Fibroblast of gingiva (primary cell): ENCODE measurements around the gene LOXL3.

Experiments
- DNase-seq: peaks from one replicate; pipeline ENCODE4 v3.0.0-alpha.2; 2011; ENCODE audit warnings: low read depth

The LOXL3 gene, protein sequence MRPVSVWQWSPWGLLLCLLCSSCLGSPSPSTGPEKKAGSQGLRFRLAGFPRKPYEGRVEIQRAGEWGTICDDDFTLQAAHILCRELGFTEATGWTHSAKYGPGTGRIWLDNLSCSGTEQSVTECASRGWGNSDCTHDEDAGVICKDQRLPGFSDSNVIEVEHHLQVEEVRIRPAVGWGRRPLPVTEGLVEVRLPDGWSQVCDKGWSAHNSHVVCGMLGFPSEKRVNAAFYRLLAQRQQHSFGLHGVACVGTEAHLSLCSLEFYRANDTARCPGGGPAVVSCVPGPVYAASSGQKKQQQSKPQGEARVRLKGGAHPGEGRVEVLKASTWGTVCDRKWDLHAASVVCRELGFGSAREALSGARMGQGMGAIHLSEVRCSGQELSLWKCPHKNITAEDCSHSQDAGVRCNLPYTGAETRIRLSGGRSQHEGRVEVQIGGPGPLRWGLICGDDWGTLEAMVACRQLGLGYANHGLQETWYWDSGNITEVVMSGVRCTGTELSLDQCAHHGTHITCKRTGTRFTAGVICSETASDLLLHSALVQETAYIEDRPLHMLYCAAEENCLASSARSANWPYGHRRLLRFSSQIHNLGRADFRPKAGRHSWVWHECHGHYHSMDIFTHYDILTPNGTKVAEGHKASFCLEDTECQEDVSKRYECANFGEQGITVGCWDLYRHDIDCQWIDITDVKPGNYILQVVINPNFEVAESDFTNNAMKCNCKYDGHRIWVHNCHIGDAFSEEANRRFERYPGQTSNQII

DNA sequence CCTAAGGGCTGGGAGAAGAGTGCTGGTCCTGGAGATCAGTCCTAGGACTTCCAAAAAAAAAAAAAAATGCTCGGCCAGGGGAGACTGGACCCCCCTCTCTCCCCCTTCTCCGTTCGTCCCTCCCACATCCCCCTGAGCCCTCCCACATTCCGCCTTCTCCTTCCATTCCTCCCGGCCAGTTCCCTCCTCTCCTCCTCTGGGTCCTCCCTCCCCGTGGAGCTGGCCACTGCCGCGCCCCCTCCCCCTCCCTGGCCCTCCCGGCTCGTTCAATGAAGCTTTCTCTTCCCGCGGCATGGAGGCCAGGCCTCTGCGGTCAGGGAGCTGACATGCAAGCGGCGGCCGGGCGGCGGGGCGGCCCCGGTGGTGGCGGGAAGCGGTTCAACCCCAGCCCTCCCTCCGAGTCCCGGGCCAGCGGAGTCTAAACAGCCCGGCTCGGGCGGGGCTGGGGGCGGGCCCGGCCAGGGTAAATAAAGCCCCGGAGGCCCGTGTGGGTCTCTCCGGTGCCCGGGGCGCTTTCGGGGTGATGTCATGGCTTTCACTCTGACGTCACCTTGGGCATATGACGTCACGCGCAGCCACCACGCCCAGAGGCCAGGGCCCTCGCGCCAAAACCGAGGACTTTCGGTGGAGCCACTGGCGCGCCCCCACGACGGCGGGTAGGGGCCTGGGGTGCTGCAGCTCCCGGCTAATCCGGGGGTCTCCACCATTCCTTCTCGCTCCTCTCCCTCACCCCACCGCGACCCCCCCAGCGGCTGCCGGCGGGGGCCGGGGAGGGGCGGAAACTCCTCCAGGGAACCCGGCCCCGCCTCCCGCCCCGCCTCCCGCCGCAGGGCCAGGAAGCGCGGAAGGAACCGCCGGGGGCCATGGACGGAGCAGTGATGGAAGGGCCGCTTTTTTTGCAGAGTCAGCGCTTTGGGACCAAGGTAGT, at the start of gene LOXL3, which contains the start of gene DOK1:
TSS of gene LOXL3 (minus strand) at position 51 of the 928 bp plus-strand sequence. CDS start 1,308 bp downstream, outside the sequence.
TSS of gene DOK1 (plus strand) at position 829 of the 928 bp plus-strand sequence. CDS start at position 864, 35 bp downstream.
- peak; percentile 96 for DNase-seq

DNA sequence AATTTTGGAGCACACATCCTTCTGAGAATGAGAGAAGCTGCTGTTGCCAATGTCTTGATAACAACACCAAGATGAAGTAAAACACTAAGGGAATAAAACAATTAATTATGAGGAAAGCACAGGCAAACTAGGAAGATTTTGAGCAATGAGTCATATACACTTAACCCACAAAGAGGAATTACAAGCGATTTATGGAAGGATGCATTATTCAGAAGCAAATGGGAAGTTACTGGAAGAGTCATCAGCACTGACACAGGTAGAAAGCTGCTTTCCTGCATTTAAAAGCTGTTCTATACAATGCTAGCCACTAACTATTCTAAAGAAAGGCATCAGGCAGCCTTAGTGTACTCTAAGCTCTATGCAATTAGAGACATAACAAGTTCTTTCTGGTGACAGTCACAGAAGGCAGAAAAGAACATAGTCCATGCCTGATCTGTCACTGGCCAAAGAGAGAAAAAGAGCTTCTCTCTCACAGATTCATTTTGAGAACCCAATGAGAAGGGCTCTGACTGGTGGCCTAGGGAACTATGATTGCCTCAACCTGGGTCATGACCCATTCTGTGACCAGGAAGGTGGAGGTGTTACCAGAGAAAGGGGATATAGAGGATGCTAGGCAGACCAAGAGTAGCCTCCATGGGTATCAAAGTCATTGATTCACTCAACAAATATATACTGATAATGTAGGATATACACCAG, 49.0 kb upstream of the LOXL3 start:
- DNase-seq, result peak; percentile 45

DNA sequence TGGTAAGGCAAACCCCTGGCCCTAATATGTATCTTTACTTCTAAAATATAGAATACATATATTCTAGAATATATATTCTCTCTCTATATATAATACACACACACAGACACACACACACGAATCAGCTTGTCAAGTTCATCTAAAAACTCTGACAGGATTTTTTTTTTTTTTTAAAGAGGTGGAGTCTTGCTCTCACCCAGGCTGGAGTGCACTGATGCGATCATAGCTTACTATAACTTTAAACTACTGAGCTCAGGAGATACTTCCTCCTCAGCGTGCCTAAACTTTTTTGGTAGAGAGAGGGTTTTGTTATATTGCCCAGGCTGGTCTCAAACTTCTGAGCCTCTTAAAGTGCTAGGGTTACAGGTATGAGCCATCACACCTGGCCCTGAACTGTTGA, 45.9 kb upstream of the LOXL3 start:
- no peak for DNase-seq

DNA sequence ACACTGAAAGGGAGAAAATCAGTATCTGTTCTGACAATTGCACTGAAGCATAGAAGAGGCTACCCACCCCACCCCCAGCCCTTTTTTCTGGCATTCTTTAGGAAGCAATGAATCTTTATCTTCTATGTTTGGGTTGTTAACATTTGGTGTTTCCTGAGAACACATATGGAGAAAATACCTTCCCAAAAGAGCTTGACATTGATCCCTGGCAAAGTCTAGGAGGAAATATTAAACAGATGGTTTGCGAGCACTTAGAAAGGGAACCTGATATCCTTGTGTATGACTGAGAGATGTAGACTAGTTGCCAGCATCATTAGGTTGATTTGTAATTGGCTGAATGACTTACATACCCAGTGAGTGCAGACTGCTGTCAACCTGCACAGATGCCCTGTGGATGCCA, 43.7 kb upstream of the LOXL3 start:
- DNase-seq, result peak; percentile 48

DNA sequence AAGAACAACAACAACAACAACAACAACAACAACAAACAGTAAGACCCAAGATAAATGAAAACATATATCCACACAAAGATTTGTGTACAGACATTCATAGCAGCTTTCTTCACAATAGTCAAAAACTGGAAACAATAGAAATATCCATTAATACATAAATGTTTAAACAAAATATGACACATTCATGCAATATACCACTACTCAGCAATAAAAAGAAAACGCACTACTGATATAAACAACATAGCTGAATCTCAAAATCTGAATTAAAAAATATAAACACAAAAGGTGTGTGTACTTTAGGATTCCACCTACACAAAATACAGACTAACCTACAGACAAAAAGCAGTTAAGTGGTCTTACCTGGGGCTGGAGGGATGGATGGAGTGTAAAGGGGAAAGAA, 42.8 kb upstream of the LOXL3 start:
- DNase-seq, result no peak

DNA sequence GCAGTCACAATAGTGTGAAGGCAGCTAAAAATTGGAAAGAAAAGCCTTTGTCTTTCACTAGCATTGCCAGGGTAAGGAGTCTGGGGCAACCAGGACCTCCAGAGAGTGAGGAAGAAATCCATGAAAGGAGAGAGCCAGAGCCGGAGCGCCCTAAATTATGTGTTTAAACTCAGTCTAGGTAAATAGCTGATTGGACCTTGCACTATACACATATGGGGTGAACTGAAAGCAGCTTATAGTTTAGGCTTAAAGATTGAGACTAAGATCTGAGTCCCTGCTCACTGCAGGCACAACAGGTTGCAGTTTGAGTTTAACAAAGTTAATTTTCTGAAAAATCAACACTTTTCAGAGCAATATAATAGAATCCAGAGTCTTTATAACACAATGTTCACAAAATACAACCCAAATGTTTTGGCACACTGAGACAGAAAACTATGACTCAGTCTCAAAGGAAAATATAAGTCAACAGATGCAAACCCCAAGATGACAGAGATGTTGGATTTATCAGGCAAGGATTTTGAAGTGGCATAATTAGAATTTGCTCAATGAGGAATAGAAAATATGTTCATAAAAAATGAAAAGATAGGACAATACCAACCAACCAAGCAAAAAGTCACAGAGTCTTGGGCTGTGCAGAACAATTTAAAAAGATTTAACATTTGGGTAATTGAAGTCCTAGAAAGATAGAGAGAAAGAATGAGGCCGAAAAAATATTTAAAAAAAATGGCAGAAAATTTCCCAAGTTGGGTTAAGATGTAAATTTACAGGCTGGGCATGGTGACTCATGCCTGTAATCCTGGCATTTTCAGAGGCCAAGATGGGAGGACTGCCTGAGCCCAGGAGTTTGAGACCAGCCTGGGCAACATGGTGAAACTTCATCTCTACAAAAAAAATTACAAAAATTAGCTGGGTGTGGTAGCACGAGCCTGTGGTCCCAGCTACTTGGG, 40.4 kb upstream of the LOXL3 start:
- DNase-seq, result peak; percentile 8

DNA sequence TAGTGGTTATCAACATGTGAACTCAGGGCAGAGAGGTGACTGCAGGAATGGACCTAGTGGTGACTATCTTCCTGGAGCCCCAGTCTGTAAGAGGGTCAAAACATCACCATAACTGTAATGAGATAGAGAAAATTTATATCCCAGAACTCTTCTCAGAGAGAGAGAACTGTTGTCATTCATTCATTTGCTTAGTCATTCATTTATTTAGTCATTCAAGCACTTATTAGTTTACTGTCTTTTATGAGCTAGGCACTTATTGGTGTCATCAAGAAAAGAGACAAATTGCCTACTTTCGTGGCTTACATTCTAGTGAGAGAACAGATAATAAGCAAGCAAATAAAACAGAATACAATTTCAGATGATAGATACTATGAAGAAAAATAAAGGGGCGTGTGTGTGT, 34.9 kb upstream of the LOXL3 start:
- DNase-seq, result no peak

DNA sequence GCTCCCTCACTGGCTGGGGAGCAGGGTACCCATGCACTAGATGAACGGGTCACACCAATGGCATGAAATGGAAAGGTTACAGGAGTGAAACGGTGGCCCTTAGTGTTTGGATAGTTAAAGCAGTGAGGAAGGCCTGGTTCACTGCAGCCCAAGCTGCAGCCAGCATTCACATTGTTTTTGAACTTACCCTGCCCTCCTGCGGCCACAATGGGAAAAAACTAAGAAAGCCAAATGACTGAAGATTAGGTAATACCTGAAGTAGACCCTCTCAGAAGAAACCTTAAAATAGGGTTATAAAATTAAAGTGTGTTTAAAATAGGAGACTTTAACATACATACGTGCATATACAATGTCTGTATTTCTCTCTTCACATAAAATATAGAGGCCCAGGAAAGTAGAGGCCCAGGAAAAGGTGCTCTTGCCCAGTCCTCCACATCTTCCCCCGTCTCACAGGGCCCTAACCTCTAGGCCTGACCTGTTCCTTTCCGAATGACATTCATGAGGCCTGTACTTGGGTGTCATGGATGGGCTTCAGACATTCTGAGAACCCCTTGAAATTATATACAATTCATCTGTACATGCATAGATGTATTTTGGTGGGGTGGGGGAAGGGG, 34.0 kb upstream of the LOXL3 start:
- DNase-seq, result peak; percentile 66

DNA sequence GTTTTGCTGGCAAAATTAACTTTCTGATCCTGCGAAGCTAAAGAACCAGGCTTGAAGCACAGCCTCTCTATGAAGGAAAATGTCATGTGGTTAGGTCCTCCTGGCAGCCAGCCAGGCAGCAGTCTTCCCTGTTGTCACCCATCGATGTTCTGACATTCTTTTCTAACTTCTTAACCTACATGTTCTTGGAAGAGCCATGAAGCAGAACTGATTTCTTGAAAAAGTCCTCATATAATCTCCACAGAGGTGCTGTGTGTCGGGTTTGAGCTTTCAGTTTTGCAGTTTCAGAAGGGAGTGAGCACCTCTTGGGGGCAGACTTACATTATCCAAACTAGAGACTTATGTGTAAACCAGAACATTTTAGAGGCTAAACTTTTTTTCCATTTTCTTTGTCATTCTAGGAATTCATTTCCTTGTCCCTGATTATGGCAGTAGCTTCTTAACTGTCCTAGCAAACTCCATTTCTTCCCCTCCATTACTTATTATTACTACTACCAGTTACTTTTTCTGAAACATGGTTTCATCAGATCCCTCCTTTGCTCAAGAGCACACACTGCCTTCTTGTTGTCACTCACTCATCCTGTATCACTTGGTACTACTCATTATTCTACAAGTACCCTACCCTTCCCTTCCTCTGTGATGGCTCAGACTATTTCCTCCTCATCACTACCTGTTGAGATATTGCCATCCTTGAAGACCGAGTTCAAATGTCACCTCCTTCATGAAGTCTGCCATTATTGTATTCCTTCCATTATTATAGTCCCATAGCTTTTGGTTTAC, 31.9 kb upstream of the LOXL3 start:
- peak; percentile 20 for DNase-seq

DNA sequence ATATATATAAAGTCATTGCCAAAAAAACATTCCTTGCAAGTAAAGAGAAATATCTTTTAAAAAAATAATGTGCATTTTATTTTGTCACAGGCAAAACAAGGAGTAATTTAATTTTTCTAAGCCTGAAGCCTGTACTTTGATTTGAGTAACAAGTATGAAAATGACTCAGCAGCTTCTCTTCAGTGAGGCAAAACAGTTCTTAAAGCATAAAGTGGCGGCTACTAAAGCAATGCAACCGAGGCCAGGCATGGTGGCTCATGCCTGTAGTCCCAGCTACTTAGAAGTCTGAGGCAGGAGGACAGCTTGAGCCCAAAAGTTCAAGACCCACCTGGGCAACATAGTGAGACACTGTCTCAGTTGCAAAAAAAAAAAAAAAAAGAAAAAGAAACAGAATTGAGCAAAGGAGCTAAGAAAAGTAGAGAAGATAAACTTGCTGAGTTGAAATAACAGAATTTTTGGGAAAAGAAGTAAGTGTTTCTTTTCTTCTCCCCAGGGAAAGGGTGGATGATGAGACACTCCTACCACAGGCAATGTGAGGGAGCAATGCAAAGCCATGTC, 30.4 kb upstream of the LOXL3 start:
- DNase-seq, result peak; percentile 49

DNA sequence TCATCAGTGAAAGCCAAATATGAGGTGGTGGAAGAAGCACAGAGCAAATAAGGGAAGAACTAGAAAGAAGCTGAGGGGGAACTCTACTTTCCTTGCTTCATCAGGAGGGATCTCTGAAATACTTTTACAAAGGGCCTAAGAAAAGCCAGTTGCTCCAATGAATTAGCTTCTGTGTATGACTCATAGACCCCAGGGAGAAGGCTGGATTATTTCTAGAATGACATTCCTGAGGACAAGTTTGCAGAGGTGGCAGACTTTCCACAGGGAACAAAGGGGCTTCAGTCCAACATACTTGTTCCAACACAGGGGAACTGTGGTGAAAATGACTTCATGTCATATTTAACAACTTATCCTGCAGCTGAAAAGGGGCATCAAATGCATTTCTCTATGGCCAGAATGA, 29.8 kb upstream of the LOXL3 start:
- peak; percentile 58 for DNase-seq

DNA sequence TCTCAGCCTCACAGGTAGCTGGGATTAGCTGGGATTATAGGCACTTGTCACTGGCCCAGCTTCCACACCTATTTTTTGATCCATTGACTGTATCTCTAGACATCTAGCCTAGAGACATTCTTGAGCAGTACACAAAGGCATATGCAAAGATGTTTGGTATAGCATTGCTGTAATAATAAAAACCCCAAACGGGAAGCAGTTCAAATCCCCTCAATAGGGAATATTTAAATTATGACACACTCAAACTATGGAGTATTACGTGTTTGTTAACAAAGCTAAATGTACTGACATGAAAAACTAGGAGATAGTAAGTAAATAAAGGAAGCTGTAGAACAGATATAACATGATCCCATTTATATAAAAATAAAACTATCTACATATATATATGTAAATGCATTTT, 28.4 kb upstream of the LOXL3 start:
- no peak for DNase-seq

DNA sequence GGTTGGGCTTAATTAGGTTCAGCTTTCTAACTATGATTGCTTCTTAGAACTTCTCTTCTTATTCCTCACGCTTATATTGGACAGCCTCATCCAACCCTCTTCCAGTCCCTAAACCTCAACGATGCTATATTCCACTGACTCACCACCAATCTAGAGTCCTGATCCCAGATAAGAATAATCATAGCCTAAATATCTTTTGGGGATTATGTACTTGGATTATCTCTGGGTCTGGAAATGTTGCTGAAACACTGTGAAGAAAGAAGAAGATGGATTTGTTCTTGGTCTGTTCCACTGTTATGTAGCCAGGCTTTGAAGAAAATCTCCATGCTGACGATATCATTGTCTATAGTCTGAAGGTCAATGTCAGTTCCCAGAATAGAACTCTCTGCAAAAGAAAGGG, 27.7 kb upstream of the LOXL3 start:
- no peak for DNase-seq

DNA sequence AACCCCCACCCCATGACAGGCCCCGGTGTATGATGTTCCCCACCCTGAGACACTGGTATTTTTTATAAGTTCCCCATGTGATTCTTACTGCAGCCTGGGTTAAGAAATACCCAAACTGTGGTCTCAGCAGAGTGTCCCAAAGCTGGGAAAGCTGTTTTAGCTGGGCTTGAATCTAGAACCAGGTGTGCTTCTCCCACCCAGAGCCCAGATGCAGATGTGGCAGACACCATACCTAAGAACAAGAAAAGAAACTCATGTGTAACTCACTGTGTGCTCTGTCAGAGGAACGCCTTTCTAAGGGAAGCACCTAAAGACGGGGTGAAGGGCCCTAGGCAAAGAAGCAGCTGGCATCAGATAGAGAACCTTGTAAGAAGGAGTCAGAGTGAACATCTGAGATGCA, 24.7 kb upstream of the LOXL3 start:
- DNase-seq, result no peak

DNA sequence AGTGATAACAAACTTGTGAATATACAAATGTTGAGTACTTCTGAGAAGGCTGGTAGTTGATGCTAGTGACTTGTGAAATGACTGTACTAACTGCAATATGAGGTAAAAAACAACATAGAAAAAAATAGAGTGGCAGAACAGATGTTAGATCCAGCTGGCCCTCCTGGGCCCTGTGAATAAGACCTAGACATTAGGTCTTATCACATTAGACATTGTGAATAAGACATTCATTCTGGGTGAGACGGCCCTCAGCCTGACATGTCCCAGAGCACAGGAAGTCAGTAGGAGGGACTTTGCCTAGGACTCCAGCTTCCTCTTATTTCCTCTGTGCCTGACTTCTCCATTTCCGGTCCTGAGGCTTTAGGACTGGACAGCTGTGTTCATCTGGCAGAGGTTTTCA, 23.7 kb upstream of the LOXL3 start:
- no peak for DNase-seq

DNA sequence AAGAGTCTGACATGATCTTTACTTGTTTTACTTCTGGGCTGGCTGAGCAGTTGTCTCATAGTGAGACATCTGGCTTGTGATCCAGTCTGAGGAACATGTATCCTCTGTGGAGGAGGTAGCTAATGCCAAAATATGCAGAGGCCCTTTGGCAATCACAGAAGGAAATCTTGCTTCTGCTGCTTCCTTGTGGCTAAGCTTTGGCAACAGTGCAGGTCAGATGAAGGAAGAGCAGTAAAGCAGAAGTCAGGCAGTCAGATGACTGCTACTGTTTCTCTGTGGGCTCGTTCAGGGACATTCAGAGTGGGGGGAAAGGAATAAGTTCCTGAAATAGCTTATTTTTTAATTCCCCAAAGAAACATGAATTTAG, 23.1 kb upstream of the LOXL3 start:
- DNase-seq, result peak; percentile 96

DNA sequence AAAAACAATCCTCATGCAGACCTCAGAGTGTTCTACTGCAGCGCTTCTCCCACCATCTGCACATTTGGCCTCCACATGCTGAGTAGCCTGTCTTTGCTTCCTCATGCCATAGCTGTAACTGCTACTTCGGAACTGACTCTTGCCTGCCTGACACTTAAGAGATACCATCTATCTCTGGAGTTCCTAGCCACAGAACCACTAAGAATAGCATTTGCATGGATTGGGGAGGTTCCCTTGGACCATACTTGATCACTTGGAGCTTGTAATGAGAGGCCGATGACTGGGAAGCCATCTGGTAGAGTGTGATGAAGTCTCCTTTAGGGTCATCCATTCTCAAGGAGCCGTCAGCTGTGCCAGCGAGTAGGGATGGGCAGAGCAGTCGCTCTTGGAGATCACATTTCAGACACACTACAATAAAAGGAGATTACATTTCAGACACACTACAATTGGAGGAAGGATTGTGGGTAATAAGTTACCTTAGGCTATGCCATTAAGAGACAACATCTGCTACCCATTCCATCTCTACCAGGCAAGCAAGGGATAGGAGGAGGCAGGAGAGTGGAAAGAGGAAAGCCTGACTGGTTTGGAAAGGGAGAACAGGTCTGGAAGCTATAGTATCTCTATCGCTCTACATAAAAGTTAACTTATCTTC, 22.6 kb upstream of the LOXL3 start:
- DNase-seq, result peak; percentile 78

DNA sequence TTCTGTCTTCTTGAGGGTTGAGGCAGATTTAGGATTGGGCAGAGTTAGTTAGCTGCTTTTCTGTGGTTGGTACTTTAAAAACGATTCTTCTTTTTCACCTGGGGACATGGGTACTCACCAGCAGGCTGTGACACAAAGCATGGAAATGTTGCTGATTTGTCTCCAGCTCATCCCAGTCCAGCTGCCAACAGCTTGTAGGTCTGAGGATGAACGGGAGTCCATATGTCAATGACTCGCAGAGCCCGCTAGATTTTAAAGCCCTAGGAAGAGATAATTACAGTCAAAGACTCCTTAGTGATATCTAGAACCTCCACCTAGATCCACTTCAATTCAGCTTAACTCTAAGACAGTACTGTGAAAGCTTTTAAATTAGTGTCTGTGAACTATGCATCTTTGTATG, 21.6 kb upstream of the LOXL3 start:
- DNase-seq, result no peak
